HT1080 (cell line): ENCODE data around the gene ZNF226. TPM values are rescaled to one million over a fixed set of nuclear protein-coding genes. Genes with fewer than 3 reads are reported as not detected.
"Not testable (repeated sequence)": the region's sequence is repeated elsewhere in the genome, so short reads cannot be mapped to it uniquely, and the experiment has no call there.

Experiments
- DNase-seq: peaks from one replicate; pipeline ENCODE4 v3.0.0-alpha.2; 2015; ENCODE audit warnings: low read depth
- total RNA-seq: library from RNA; depleted of rRNA; stranded (reverse); fragments of >200 nt; shearing (Covaris generic); gene quantifications from 2 replicates; pipeline ENCODE4 v1.2.3, GENCODE V29; 2014; rRNA removed

ZNF226 gene
- total RNA-seq, 1 experiment from 2014 or later = 16.7 TPM

DNA sequence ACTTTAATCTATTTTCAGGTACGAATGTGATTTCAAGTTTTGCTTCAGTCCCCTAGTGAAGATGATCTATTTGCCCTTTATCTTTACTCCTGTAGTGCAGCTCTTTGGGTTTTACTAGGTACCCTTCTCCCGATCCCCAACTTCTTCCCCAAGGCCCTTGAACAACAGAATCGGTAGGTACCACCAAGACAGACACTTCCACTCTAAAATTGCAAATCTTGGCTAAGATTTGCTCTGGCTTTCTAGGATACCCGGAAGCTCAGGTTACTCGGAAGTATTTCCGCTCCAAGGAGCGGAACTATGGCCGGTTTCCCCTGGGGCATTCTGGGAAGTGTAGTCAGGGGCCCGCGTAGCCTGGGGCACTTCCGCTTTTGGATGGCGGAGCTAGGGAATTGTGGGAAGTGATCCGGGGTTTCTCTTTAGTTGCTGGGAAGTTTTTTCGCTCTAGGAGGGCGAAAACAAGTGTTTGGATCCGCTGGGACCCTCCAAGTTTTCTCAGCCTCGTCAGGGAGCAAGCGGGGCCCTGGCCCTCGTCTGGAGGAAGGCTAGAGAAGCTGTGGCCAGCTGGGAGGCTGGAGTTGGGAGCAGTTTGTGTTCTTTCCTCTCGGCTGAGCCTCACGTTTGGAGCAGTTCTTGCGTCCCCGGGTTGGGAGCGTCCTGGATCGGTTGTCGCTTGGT is 42.4 kb downstream of the ZNF226 start:
- DNase-seq = peak; percentile 92

DNA sequence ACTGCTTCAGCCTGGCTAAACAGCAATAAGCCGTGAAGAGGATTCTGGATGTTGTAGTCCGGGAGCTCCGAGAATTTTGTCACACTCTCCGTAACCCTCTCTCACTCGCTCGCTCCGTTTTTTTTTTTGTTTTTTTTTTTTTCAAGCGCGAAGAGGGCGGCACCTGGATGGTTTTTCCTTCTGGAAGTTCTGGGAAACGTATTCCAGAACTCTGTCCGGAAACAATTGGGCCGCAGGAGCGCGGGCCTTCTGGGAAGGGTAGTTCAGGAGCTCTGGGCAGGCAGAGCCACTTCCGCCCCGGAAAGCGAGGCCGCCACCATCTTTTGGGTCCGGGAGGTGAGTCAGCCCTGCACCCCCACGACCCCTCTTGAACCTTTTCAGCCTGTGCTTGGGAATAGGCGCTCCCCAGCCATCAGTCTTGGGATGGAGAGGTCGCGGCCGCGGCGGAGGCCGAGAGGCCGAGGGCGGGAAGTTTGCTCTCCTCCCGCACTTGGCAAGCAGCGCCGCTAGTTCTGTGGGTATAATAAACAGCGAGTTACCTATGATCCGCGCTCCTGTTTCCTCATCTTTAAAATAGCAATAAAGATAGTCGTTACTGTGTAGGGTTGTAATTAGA is 47.5 kb downstream of the ZNF226 start, which contains the start of gene ZNF227:
Gene ZNF227 (plus strand): TSS at position 283 of the 616 bp plus-strand sequence. CDS start 5,261 bp downstream, outside the sequence.
- DNase-seq = peak; percentile 99

GRCh38 chr19:44212866-44213346 is 48.0 kb downstream of the ZNF226 start:
- DNase-seq = peak; percentile 57

GRCh38 chr19:44219926-44220325 is 55.0 kb downstream of the ZNF226 start:
- not testable (repeated sequence) for DNase-seq

DNA sequence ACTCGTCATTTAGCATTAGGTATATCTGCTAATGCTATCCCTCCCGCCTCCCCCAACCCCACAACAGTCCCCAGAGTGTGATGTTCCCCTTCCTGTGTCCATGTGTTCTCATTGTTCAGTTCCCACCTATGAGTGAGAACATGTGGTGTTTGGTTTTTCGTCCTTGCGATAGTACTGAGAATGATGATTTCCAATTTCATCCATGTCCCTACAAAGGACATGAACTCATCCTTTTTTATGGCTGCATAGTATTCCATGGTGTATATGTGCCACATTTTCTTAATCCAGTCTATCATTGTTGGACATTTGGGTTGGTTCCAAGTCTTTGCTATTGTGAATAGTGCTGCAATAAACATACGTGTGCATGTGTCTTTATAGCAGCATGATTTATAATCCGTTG is 55.9 kb downstream of the ZNF226 start:
- not testable (repeated sequence) for DNase-seq

GRCh38 chr19:44221291-44221690 is 56.4 kb downstream of the ZNF226 start:
- DNase-seq = not testable (repeated sequence)

Other genes starting within 250 kb of the ZNF226 start
- gene ZNF45, start 229.8 kb upstream of the ZNF226 start, total RNA-seq = 22.8 and 25.4 TPM in 2 replicates
- 3.1 and 3.7 TPM in 2 replicates for gene ZNF221, start 213.9 kb upstream of the ZNF226 start, total RNA-seq
- 4.4 and 5.3 TPM in 2 replicates for gene ZNF155, start 180.9 kb upstream of the ZNF226 start, total RNA-seq
- 2.6 and 5.3 TPM in 2 replicates for gene ZNF230, start 162.1 kb upstream of the ZNF226 start, total RNA-seq
- gene ZNF222, start 139.7 kb upstream of the ZNF226 start, total RNA-seq = 3.7 and 5.6 TPM in 2 replicates
- 4.2 and 6.1 TPM in 2 replicates for gene ZNF223, start 113.1 kb upstream of the ZNF226 start, total RNA-seq
- gene ZNF284, start 92.9 kb upstream of the ZNF226 start, total RNA-seq = 4.1 and 5.0 TPM in 2 replicates
- gene ZNF224, start 70.7 kb upstream of the ZNF226 start, total RNA-seq = 8.3 and 13.5 TPM in 2 replicates
- 2.9 and 3.4 TPM in 2 replicates for gene ZNF225, start 51.7 kb upstream of the ZNF226 start, total RNA-seq
- gene ZNF234, start 23.5 kb upstream of the ZNF226 start, total RNA-seq = 6.7 and 8.1 TPM in 2 replicates
- gene ZNF227, start 47.4 kb downstream of the ZNF226 start, total RNA-seq = 24.9 and 26.3 TPM in 2 replicates
- gene ZNF233, start 94.8 kb downstream of the ZNF226 start, total RNA-seq = 1.3 and 1.9 TPM in 2 replicates
- gene ZNF235, start 139.9 kb downstream of the ZNF226 start, total RNA-seq = 1.9 and 3.1 TPM in 2 replicates
- 4.0 TPM in 2 replicates for gene ZNF112, start 191.6 kb downstream of the ZNF226 start, total RNA-seq
- 1.0 and 2.4 TPM in 2 replicates for gene ZNF285, start 236.5 kb downstream of the ZNF226 start, total RNA-seq